ENCODE data around the gene NR2F6.

DNA sequence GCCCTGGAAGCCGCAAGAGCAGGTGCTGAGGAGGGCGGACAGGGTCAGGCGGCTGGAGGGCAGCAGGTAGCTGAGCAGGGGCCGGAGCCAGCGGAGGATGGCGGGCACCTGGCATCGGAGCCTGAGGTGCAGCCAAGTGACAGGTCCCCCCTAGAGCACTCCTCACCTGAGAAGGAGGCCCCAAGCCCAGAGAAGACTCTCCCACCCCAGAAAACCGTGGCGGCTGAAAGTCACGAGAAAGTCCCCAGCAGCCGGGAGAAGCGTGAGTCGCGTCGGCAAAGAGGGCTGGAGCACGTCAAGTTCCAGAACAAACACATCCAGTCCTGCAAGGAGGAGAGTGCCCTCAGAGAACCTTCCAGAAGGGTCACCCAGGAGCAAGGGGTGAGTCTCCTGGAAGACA, 51.1 kb downstream of the NR2F6 start:
- TF ChIP-seq POLR2A (IDR thresholded peaks at IDR 0.05; ENCODE audit: extremely low read depth, insufficient read length), result no peak
- TF ChIP-seq, protein P1, sequence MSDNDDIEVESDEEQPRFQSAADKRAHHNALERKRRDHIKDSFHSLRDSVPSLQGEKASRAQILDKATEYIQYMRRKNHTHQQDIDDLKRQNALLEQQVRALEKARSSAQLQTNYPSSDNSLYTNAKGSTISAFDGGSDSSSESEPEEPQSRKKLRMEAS (IDR thresholded peaks at IDR 0.05; ENCODE audit: low read depth, low read length), result no peak
- TF ChIP-seq, protein P2, sequence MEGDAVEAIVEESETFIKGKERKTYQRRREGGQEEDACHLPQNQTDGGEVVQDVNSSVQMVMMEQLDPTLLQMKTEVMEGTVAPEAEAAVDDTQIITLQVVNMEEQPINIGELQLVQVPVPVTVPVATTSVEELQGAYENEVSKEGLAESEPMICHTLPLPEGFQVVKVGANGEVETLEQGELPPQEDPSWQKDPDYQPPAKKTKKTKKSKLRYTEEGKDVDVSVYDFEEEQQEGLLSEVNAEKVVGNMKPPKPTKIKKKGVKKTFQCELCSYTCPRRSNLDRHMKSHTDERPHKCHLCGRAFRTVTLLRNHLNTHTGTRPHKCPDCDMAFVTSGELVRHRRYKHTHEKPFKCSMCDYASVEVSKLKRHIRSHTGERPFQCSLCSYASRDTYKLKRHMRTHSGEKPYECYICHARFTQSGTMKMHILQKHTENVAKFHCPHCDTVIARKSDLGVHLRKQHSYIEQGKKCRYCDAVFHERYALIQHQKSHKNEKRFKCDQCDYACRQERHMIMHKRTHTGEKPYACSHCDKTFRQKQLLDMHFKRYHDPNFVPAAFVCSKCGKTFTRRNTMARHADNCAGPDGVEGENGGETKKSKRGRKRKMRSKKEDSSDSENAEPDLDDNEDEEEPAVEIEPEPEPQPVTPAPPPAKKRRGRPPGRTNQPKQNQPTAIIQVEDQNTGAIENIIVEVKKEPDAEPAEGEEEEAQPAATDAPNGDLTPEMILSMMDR (IDR thresholded peaks at IDR 0.05; ENCODE audit: low read depth, low read length), result no peak
- no peak for TF ChIP-seq MYC (IDR thresholded peaks at IDR 0.05; ENCODE audit: low read depth, low read length)

Data from NB4 (cell line).